ENCODE measurements around the gene SYNDIG1.
A peak's percentile ranks its signal among the peaks of the same experiment; 100 is the strongest.

Gene SYNDIG1

GRCh38 chr20:24699321-24700165 lies 230.1 kb downstream of the SYNDIG1 start:
- DNase-seq, result no peak

GRCh38 chr20:24700166-24700860 lies 230.9 kb downstream of the SYNDIG1 start:
- no peak for DNase-seq

GRCh38 chr20:24701027-24701426 lies 231.6 kb downstream of the SYNDIG1 start:
- no peak for DNase-seq

- no peak for DNase-seq
Measured at GRCh38 chr20:24701668-24702067, 232.2 kb downstream of the SYNDIG1 start.

GRCh38 chr20:24702501-24703283 lies 233.3 kb downstream of the SYNDIG1 start:
- DNase-seq, result no peak

- DNase-seq, result no peak
Measured at GRCh38 chr20:24703284-24703610, 233.8 kb downstream of the SYNDIG1 start.

GRCh38 chr20:24704899-24705298 lies 235.5 kb downstream of the SYNDIG1 start:
- no peak for DNase-seq

GRCh38 chr20:24705486-24705885 lies 236.1 kb downstream of the SYNDIG1 start:
- no peak for DNase-seq

- DNase-seq, result peak; percentile 38
Measured at GRCh38 chr20:24708411-24709295, 239.2 kb downstream of the SYNDIG1 start.
